GM12878 (cell line): ENCODE data around the gene SELENOS. TPM values are rescaled to one million over a fixed set of nuclear protein-coding genes. Genes with fewer than 3 reads are reported as not detected.

Experiments
- ATAC-seq: fragments of 200-7000 bp; cut with Tn5 transposase; 3 replicates; pipeline ENCODE4 v1.9.1; 2020; ENCODE audit warnings: mild to moderate bottlenecking, moderate library complexity
- BruUV-seq: library from RNA; stranded (reverse); fragments of 400-500 nt; replicated peaks from 2 replicates; lab custom pipeline; 2021; lab: Mats Ljungman, UMichigan
- CTCF ChIA-PET: fragments of 300-600 bp; sonication (Branson Sonifier 250); formaldehyde crosslinking; extraction: SDS; loops from one replicate; lab custom pipeline; 2021; ENCODE audit warnings: inconsistent platforms; lab: Yijun Ruan, JAX
- POLR2A ChIA-PET: fragments of 350-600 bp; formaldehyde crosslinking; extraction: SDS; loops from one replicate; lab custom pipeline; 2021; ENCODE audit warnings: inconsistent platforms; lab: Charles Lee
- RAD21 ChIA-PET: fragments of 300-600 bp; sonication (Branson Sonifier 250); formaldehyde crosslinking; loops from one replicate; lab custom pipeline; 2023; ENCODE audit warnings: antibody characterized with exemption; ENCODE audit not compliant: unreplicated experiment; lab: Charles Lee
- SMC1A ChIA-PET: fragments of 300-600 bp; sonication (Branson Sonifier 250); formaldehyde crosslinking; loops from one replicate; lab custom pipeline; 2023; ENCODE audit not compliant: unreplicated experiment, uncharacterized antibody; lab: Charles Lee
- DNase-seq: peaks from one replicate; pipeline ENCODE4 v3.0.0-alpha.2; 2011; ENCODE audit warnings: low read depth, low spot score
- FAIRE-seq: peaks from 3 replicates; lab custom pipeline; 2011; peaks lifted over from hg19 to GRCh38; lab: Jason Lieb, UNC
- H2AFZ ChIP-seq: 2 replicates; pipeline ENCODE4 v1.6.0; 2011; ENCODE audit warnings: low read depth, low read length, control low read depth; ENCODE audit not compliant: control insufficient read depth
- H3K27ac ChIP-seq: 2 replicates; pipeline ENCODE4 v1.5.1; 2011; ENCODE audit warnings: control low read depth; ENCODE audit not compliant: control insufficient read depth, insufficient read depth
- H3K27me3 ChIP-seq, 2 experiments: replicated peaks in 1 of 2; 2 replicates each; pipeline versions ENCODE4 v1.6.0 to v1.6.1; 2011; ENCODE audit warnings: low read length in 1 of 2; ENCODE audit not compliant: control insufficient read depth in 2 of 2, insufficient read depth in 2 of 2
- H3K36me3 ChIP-seq, 2 experiments: 2 replicates each; pipeline ENCODE4 v1.5.1; 2011; ENCODE audit warnings: low read length in 1 of 2; ENCODE audit not compliant: control insufficient read depth in 2 of 2, insufficient read depth in 2 of 2
- H3K4me1 ChIP-seq: 2 replicates; pipeline ENCODE4 v1.6.1; 2011; ENCODE audit warnings: mild to moderate bottlenecking, low read length, moderate library complexity, mixed read lengths; ENCODE audit not compliant: control insufficient read depth, insufficient read depth
- H3K4me2 ChIP-seq: 2 replicates; pipeline ENCODE4 v1.6.0; 2011; ENCODE audit warnings: control low read depth; ENCODE audit not compliant: control insufficient read depth, insufficient read depth
- H3K4me3 ChIP-seq: fragments of 200-600 bp; sonication (generic); 2 replicates; pipeline ENCODE4 v1.5.1; 2016
- H3K79me2 ChIP-seq: 2 replicates; pipeline ENCODE4 v1.6.0; 2011; ENCODE audit warnings: low read length; ENCODE audit not compliant: control insufficient read depth, insufficient read depth
- H3K9ac ChIP-seq: 2 replicates; pipeline ENCODE4 v1.8.0; 2011; ENCODE audit warnings: low read length, control low read depth, mixed read lengths; ENCODE audit not compliant: control insufficient read depth, insufficient read depth
- H3K9me3 ChIP-seq: replicated peaks from 3 replicates; pipeline ENCODE4 v1.5.1; 2011; ENCODE audit warnings: mild to moderate bottlenecking, low read length; ENCODE audit not compliant: control insufficient read depth, insufficient read depth
- H4K20me1 ChIP-seq: 2 replicates; pipeline ENCODE4 v1.6.0; 2011; ENCODE audit not compliant: control insufficient read depth, insufficient read depth
- ATF7 ChIP-seq: fragments of 450-650 bp; IDR thresholded peaks from 2 replicates; pipeline ENCODE4 v1.6.1; 2016; ENCODE audit warnings: low read depth, mild to moderate bottlenecking
- BACH1 ChIP-seq: fragments of 450-650 bp; IDR thresholded peaks from 2 replicates; pipeline ENCODE4 v1.6.1; 2017; ENCODE audit warnings: mild to moderate bottlenecking, borderline replicate concordance
- BCL3 ChIP-seq: IDR thresholded peaks from 2 replicates; pipeline ENCODE4 v1.6.1; 2011; ENCODE audit warnings: borderline replicate concordance, low read depth, mild to moderate bottlenecking, moderate library complexity, low read length; ENCODE audit not compliant: insufficient read depth, poor library complexity, severe bottlenecking
- BRCA1 ChIP-seq: IDR thresholded peaks from 2 replicates; pipeline ENCODE4 v1.6.1; 2011; ENCODE audit warnings: low read depth, low read length, improper control_type of control experiment
- CBX3 ChIP-seq: fragments of 200-600 bp; sonication (generic); IDR thresholded peaks from 2 replicates; pipeline ENCODE4 v1.6.1; 2016; ENCODE audit warnings: low read depth, borderline replicate concordance
- E2F8 ChIP-seq: fragments of 450-650 bp; IDR thresholded peaks from 2 replicates; pipeline ENCODE4 v1.6.1; 2018; ENCODE audit warnings: mild to moderate bottlenecking, low read depth, moderate library complexity; ENCODE audit not compliant: partially characterized antibody
- JUNB ChIP-seq: IDR thresholded peaks from 2 replicates; pipeline ENCODE4 v1.6.1; 2016; ENCODE audit warnings: antibody characterized with exemption, mild to moderate bottlenecking
- MEF2B ChIP-seq: fragments of 450-650 bp; IDR thresholded peaks from 2 replicates; pipeline ENCODE4 v1.6.1; 2018; ENCODE audit warnings: mild to moderate bottlenecking, moderate library complexity; ENCODE audit not compliant: partially characterized antibody, poor library complexity, severe bottlenecking
- NFIC ChIP-seq: IDR thresholded peaks from 2 replicates; pipeline ENCODE4 v1.6.1; 2012; ENCODE audit warnings: low read depth, mild to moderate bottlenecking, inconsistent platforms, low read length, moderate library complexity
- NR2C1 ChIP-seq: fragments of 450-650 bp; IDR thresholded peaks from 2 replicates; pipeline ENCODE4 v1.6.1; 2017; ENCODE audit warnings: antibody characterized with exemption, mild to moderate bottlenecking, moderate library complexity
- POLR2A ChIP-seq: IDR thresholded peaks from 2 replicates; pipeline ENCODE4 v1.6.1; 2011; ENCODE audit warnings: low read depth, mild to moderate bottlenecking, low read length
- POU2F2 ChIP-seq: IDR thresholded peaks from 3 replicates; pipeline ENCODE4 v1.6.1; 2011; ENCODE audit warnings: low read depth, mild to moderate bottlenecking, low read length, borderline replicate concordance
- RB1 ChIP-seq: fragments of 450-650 bp; formaldehyde crosslinking; IDR thresholded peaks from 2 replicates; pipeline ENCODE4 v1.6.1; 2017; ENCODE audit warnings: mild to moderate bottlenecking, borderline replicate concordance
- ZNF207 ChIP-seq: fragments of 450-650 bp; IDR thresholded peaks from 2 replicates; pipeline ENCODE4 v1.6.1; 2014; ENCODE audit warnings: antibody characterized with exemption, mild to moderate bottlenecking, borderline replicate concordance
- ZNF274 ChIP-seq: IDR thresholded peaks from one replicate; pipeline ENCODE4 v1.8.0; 2011; ENCODE audit not compliant: insufficient read length, insufficient read depth
- ZNF384 ChIP-seq: IDR thresholded peaks from 2 replicates; pipeline ENCODE4 v1.6.1; 2012; ENCODE audit warnings: low read depth, mild to moderate bottlenecking, low read length, improper control_type of control experiment, borderline replicate concordance
- ZZZ3 ChIP-seq: IDR thresholded peaks from 2 replicates; pipeline ENCODE4 v1.6.1; 2011; ENCODE audit warnings: low read depth; ENCODE audit not compliant: control insufficient read depth, insufficient read length
- WGBS: methylation state at CpG from one replicate; pipeline ENCODE4 v1.1.6; 2016; ENCODE audit warnings: low lambda C conversion rate; ENCODE audit not compliant: insufficient replicate concordance, insufficient coverage; ENCODE audit errors: missing lambda C conversion rate; 5-methylcytosine and 5-hydroxymethylcytosine counted together
- in situ Hi-C: fragments of 300-500 bp; cut with MboI; formaldehyde crosslinking; loops from 9 replicates; pipeline ENCODE4 v1.14.3; 2018; ENCODE audit warnings: mixed read lengths
- intact Hi-C: fragments of 100-400 bp; cut with micrococcal nuclease; formaldehyde crosslinking; loops from one replicate; pipeline ENCODE4 v1.14.2; 2022; ENCODE audit not compliant: unreplicated experiment
- polyA plus RNA-seq, 11 experiments: library from polyadenylated mRNA; depleted of rRNA in 4 of 11; unstranded in 6 of 11; stranded (reverse) in 5 of 11; fragments of >200 nt; fragmentation: Nextera tagmentation in 4 of 11; fragmentation: Illumina TruSeq in 1 of 11; extraction: Ambion mirVana in 4 of 11; extraction: Trizol in 1 of 11; gene quantifications; 1 replicate in 1 of 11; 2 replicates in 10 of 11; pipeline versions ENCODE4 v1.2.1 to v1.2.3, GENCODE V29; 2011 to 2016; ENCODE audit warnings: inconsistent platforms in 2 of 11, missing spikeins in 2 of 11, low read depth in 1 of 11
- total RNA-seq, 4 experiments: library from RNA; depleted of rRNA in 3 of 4; stranded (reverse); fragments of >200 nt in 3 of 4; fragmentation: Illumina TruSeq in 1 of 4; extraction: Trizol in 1 of 4; gene quantifications; 2 replicates each; pipeline versions ENCODE4 v1.2.1 to v1.2.3, GENCODE V29; 2013 to 2021
- TF ChIP-seq, protein P1 (sequence below): IDR thresholded peaks from 2 replicates; pipeline ENCODE4 v1.6.1; 2012; ENCODE audit warnings: low read depth, low read length, improper control_type of control experiment

SELENOS gene
- total and polyA plus RNA-seq, 10 of the 15 experiments (the other 5 are each of a cell fraction or from before 2014, with no cell fraction given) = 25.8 to 90.1 (median 37.3) TPM

DNA sequence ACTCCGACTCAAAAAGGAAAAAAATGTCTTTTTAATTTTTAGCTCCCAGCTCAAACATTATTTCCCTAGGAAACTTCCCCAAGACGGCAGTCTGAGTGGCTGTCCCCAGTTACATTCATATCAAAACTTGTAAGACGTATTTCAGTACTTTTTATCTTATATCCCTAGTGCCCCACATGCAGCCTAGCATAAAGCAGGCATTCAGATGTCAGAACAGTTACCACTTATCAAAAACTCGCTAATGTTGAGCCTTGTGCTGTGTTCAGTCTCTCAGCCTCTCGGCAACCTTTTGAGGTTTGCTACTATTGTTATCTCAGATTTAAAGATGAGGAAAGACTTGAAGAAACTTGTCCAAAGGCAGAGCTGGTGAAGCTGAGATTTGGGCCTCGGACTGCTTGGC lies 6.6 kb upstream of the SELENOS start:
- no peak for TF ChIP-seq NR2C1
- no peak for TF ChIP-seq ZNF207
- no peak for TF ChIP-seq POLR2A
- TF ChIP-seq E2F8 = no peak
- TF ChIP-seq MEF2B = no peak
- no peak for TF ChIP-seq ZNF274
- TF ChIP-seq, protein P1, sequence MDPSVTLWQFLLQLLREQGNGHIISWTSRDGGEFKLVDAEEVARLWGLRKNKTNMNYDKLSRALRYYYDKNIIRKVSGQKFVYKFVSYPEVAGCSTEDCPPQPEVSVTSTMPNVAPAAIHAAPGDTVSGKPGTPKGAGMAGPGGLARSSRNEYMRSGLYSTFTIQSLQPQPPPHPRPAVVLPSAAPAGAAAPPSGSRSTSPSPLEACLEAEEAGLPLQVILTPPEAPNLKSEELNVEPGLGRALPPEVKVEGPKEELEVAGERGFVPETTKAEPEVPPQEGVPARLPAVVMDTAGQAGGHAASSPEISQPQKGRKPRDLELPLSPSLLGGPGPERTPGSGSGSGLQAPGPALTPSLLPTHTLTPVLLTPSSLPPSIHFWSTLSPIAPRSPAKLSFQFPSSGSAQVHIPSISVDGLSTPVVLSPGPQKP = no peak
- TF ChIP-seq BCL3 = no peak
- no peak for TF ChIP-seq POU2F2
- TF ChIP-seq ZZZ3 = no peak
- TF ChIP-seq NFIC = no peak
- no peak for TF ChIP-seq ATF7
- TF ChIP-seq CBX3 = no peak
- no peak for TF ChIP-seq JUNB
- TF ChIP-seq RB1 = no peak
- no peak for TF ChIP-seq BRCA1
- TF ChIP-seq BACH1 = no peak
- no peak for TF ChIP-seq ZNF384
- TF ChIP-seq, all 136 proteins: peak for 0
- H3K27me3 ChIP-seq = no peaks in the 10 kb centered on the region
- RAD21 ChIA-PET = no interaction called here
- CTCF ChIA-PET = interaction anchor here (2.5 kb wide), 1 partner anchor 10 kb away, joined by 17 read pairs; the partner anchor contains the start of gene SNRPA1
- H3K4me2 ChIP-seq = no peak overlapping the region
- ATAC-seq = no peak; the same call in 2 of the 3 replicates
- peaks cover 13% of the 10 kb centered on the region for H3K79me2 ChIP-seq
- H3K4me3 ChIP-seq = no peak overlapping the region
- H4K20me1 ChIP-seq = no peaks in the 10 kb centered on the region
- no peak for FAIRE-seq
- peaks cover 18 to 57% of the 10 kb centered on the region in 2 experiments for H3K36me3 ChIP-seq
- WGBS = 17% methylated on average over 6 of the region's 6 CpGs
- no peak overlapping the region for H3K9ac ChIP-seq
- POLR2A ChIA-PET = interaction anchor here (2.3 kb wide), 1 partner anchor 10 kb away, joined by 10 read pairs; the partner anchor contains the start of gene SNRPA1
- H3K4me1 ChIP-seq = no peaks in the 10 kb centered on the region; the same call in 1 of the 2 replicates
- no peak overlapping the region for H3K27ac ChIP-seq
- no peak overlapping the region for H2AFZ ChIP-seq
- H3K9me3 ChIP-seq = no peaks in the 10 kb centered on the region; the same call in 2 of the 3 replicates
- no peak for DNase-seq
- SMC1A ChIA-PET = interaction anchor here (0.6 to 1.7 kb wide), 3 partner anchors 9 to 267 kb away, joined by 3 to 7 read pairs (median 3); no protein-coding TSS in a partner anchor
- intact Hi-C loops (no loop called here), in situ Hi-C loops (no loop called here)
- BruUV-seq = TSS peak; percentile 35
